Right lobe of liver (tissue), 6 donors: ENCODE measurements around the gene C10orf90. TPM values are rescaled to one million over a fixed set of nuclear protein-coding genes. Genes with fewer than 3 reads are reported as not detected.

Experiments used
- ATAC-seq, 4 donors: fragments of 200-7000 bp; cut with Tn5 transposase; one replicate each; pipeline ENCODE4 v1.9.1; 2020; ENCODE audit warnings: mild to moderate bottlenecking in 4 of 4, moderate library complexity in 4 of 4
- DNase-seq, 3 donors: peaks; one replicate each; pipeline ENCODE4 v3.0.0-alpha.2; 2020
- H3K27ac ChIP-seq, 3 donors: fragments of 200-600 bp; one replicate each; pipeline ENCODE4 v1.8.0; 2022
- H3K27me3 ChIP-seq, 2 donors: fragments of 200-600 bp; one replicate each; pipeline ENCODE4 v1.8.0; 2022
- H3K36me3 ChIP-seq, 4 donors: fragments of 200-600 bp; sonication (generic) in 1 of 4; one replicate each; pipeline versions ENCODE4 v1.5.1 to v1.8.0; 2017 to 2022; ENCODE audit warnings: control low read depth in 1 of 4
- H3K4me1 ChIP-seq, 4 donors: fragments of 200-600 bp; sonication (generic) in 1 of 4; one replicate each; pipeline versions ENCODE4 v1.5.1 to v1.8.0; 2017 to 2022; ENCODE audit warnings: control low read depth in 1 of 4
- H3K4me3 ChIP-seq, 3 donors: fragments of 200-600 bp; one replicate each; pipeline ENCODE4 v1.8.0; 2022
- H3K9me3 ChIP-seq, 4 donors: fragments of 200-600 bp; sonication (generic) in 1 of 4; one replicate each; pipeline versions ENCODE4 v1.5.1 to v1.8.0; 2017 to 2022; ENCODE audit warnings: control low read depth in 1 of 4
- CTCF ChIP-seq, 4 donors: fragments of 200-600 bp in 3 of 4; fragments of 450-650 bp in 1 of 4; IDR thresholded peaks; one replicate each; pipeline versions ENCODE4 v1.5.1 to v1.8.0; 2016 to 2022; ENCODE audit warnings: antibody characterized with exemption in 4 of 4, mild to moderate bottlenecking in 2 of 4
- POLR2A ChIP-seq: fragments of 450-650 bp; IDR thresholded peaks from one replicate; pipeline ENCODE4 v1.6.1; 2017; ENCODE audit warnings: antibody characterized with exemption, mild to moderate bottlenecking
- WGBS: methylation state at CpG from one replicate; pipeline ENCODE4 v1.1.6; 2018; ENCODE audit warnings: low coverage, low lambda C conversion rate; ENCODE audit not compliant: insufficient coverage; ENCODE audit errors: missing lambda C conversion rate; 5-methylcytosine and 5-hydroxymethylcytosine counted together
- intact Hi-C, 2 donors: fragments of 100-400 bp; cut with DNase I; formaldehyde crosslinking; loops; one replicate each; pipeline versions ENCODE4 v1.11.2 to v1.14.1; 2022
- total RNA-seq, 6 experiments: library from RNA; depleted of rRNA in 2 of 6; stranded (reverse); fragments of >200 nt in 2 of 6; fragmentation: NEBNext Ultra II Directional in 3 of 6; extraction: Animal tissue kit (Norgen Biotek cat#: 25700) in 3 of 6; gene quantifications; one replicate each; pipeline versions ENCODE4 v1.1.0 to v1.2.4, GENCODE V29; 2016 to 2023
- donor health status: DM: no; HTN: yes; CAD: no.
- donor health status: DM: no; HTN: no; CAD: no.
- donor health status: DM: no; HTN: no; CAD: no.
- donor health status: DM: no; HTN: yes; CAD: no.
- donor health status: DM: no; HTN: yes; CAD: no.

C10orf90 gene
- total RNA-seq, 6 experiments from 2014 or later: 0.22 to 0.43 TPM; not detected in 4

- ATAC-seq: no peak
Measured at GRCh38 chr10:126685756-126686155, 15.3 kb upstream of the C10orf90 start.

GRCh38 chr10:126684171-126684745, 13.8 kb upstream of the C10orf90 start:
- no peaks in the 10 kb centered on the region for H3K36me3 ChIP-seq
- H3K27ac ChIP-seq: no peak overlapping the region
- no peaks in the 10 kb centered on the region for H3K4me1 ChIP-seq
- intact Hi-C loops: no loop called here
- no peaks in the 10 kb centered on the region for H3K9me3 ChIP-seq
- ATAC-seq: no peak
- DNase-seq: no peak
- 50% methylated on average over 1 of the region's 3 CpGs for WGBS
- H3K27me3 ChIP-seq: no peaks in the 10 kb centered on the region
- no peak overlapping the region for H3K4me3 ChIP-seq
- no peak for TF ChIP-seq CTCF (IDR thresholded peaks at IDR 0.05)
- TF ChIP-seq POLR2A: no peak

More at GRCh38 chr10:126685756-126686155, 15.3 kb upstream of the C10orf90 start:
- no peak for DNase-seq
- H3K4me3 ChIP-seq: no peak overlapping the region
- no peaks in the 10 kb centered on the region for H3K27me3 ChIP-seq
- no peaks in the 10 kb centered on the region for H3K4me1 ChIP-seq
- intact Hi-C loops: no loop called here
- 20% methylated on average over 1 of the region's 4 CpGs for WGBS
- H3K9me3 ChIP-seq: no peaks in the 10 kb centered on the region
- no peaks in the 10 kb centered on the region for H3K36me3 ChIP-seq
- no peak for TF ChIP-seq POLR2A
- H3K27ac ChIP-seq: no peak overlapping the region

- 100% methylated on average over 1 of the region's 1 CpG for WGBS
- Histone ChIP-seq H3K9me3 (no peaks in the 10 kb centered on the region), H3K36me3 (no peaks in the 10 kb centered on the region), H3K27ac (no peak overlapping the region), H3K4me3 (no peak overlapping the region), H3K27me3 (no peaks in the 10 kb centered on the region), H3K4me1 (no peaks in the 10 kb centered on the region)
- ATAC-seq (no peak), DNase-seq (no peak)
- no peak for TF ChIP-seq POLR2A
- TF ChIP-seq CTCF (IDR thresholded peaks at IDR 0.05): no peak
- intact Hi-C loops: no loop called here
Measured at GRCh38 chr10:126683466-126683865, 13.0 kb upstream of the C10orf90 start.

- Histone ChIP-seq H3K4me1 (no peaks in the 10 kb centered on the region), H3K4me3 (no peak overlapping the region), H3K27ac (no peak overlapping the region), H3K27me3 (no peaks in the 10 kb centered on the region), H3K9me3 (no peaks in the 10 kb centered on the region), H3K36me3 (no peaks in the 10 kb centered on the region)
- WGBS: 74% methylated on average over 7 of the region's 7 CpGs
- no peak for DNase-seq
- TF ChIP-seq CTCF (IDR thresholded peaks at IDR 0.05): no peak
- ATAC-seq: no peak
- intact Hi-C loops: no loop called here
Measured at GRCh38 chr10:126675656-126676438, 5.4 kb upstream of the C10orf90 start.

- WGBS: 50% methylated on average over 5 of the region's 6 CpGs
- TF ChIP-seq POLR2A (no peak), CTCF (IDR thresholded peaks at IDR 0.05) (no peak)
- no peaks in the 10 kb centered on the region for H3K9me3 ChIP-seq
- H3K36me3 ChIP-seq: no peaks in the 10 kb centered on the region
- H3K4me3 ChIP-seq: no peak overlapping the region
- ATAC-seq (no peak), DNase-seq (no peak)
- H3K27ac ChIP-seq: no peak overlapping the region
- H3K4me1 ChIP-seq: no peaks in the 10 kb centered on the region
- intact Hi-C loops: no loop called here
- no peaks in the 10 kb centered on the region for H3K27me3 ChIP-seq
Measured at GRCh38 chr10:126674741-126675515, 4.4 kb upstream of the C10orf90 start.
